HG03139 (cell line): ENCODE measurements around the gene ELFN2.

ENCODE experiments used
- ATAC-seq: cut with Tn5 transposase; IDR thresholded peaks from one replicate; pipeline ENCODE4 v1.9.1; 2021; ENCODE audit not compliant: unreplicated experiment

The ELFN2 gene

GRCh38 chr22:37358917-37359316 is 68.4 kb downstream of the ELFN2 start:
- ATAC-seq: no peak

- ATAC-seq: no peak
Observed at GRCh38 chr22:37358386-37358785, 68.9 kb downstream of the ELFN2 start.

- no peak for ATAC-seq
Observed at GRCh38 chr22:37357446-37358075, 69.7 kb downstream of the ELFN2 start.

- ATAC-seq: no peak
Observed at GRCh38 chr22:37356922-37357321, 70.4 kb downstream of the ELFN2 start.

GRCh38 chr22:37355174-37355573 is 72.1 kb downstream of the ELFN2 start:
- ATAC-seq: no peak

GRCh38 chr22:37354670-37355069 is 72.6 kb downstream of the ELFN2 start:
- ATAC-seq: no peak

- ATAC-seq: no peak
Observed at GRCh38 chr22:37354261-37354660, 73.0 kb downstream of the ELFN2 start.

- no peak for ATAC-seq
Observed at GRCh38 chr22:37353839-37354238, 73.4 kb downstream of the ELFN2 start.

GRCh38 chr22:37352481-37352880 is 74.8 kb downstream of the ELFN2 start:
- ATAC-seq: no peak

- no peak for ATAC-seq
Observed at GRCh38 chr22:37351232-37351631, 76.0 kb downstream of the ELFN2 start.

- no peak for ATAC-seq
Observed at GRCh38 chr22:37349043-37349814, 78.0 kb downstream of the ELFN2 start.

GRCh38 chr22:37346505-37346895 is 80.8 kb downstream of the ELFN2 start:
- ATAC-seq: no peak

- no peak for ATAC-seq
Observed at GRCh38 chr22:37345863-37346504, 81.3 kb downstream of the ELFN2 start.

GRCh38 chr22:37344735-37345449 is 82.4 kb downstream of the ELFN2 start:
- no peak for ATAC-seq

GRCh38 chr22:37343863-37344734 is 83.2 kb downstream of the ELFN2 start:
- no peak for ATAC-seq

GRCh38 chr22:37343348-37343747 is 83.9 kb downstream of the ELFN2 start:
- no peak for ATAC-seq

- ATAC-seq: no peak
Observed at GRCh38 chr22:37342065-37342464, 85.2 kb downstream of the ELFN2 start.

- no peak for ATAC-seq
Observed at GRCh38 chr22:37340331-37341262, 86.7 kb downstream of the ELFN2 start.

- ATAC-seq: no peak
Observed at GRCh38 chr22:37338539-37339246, 88.6 kb downstream of the ELFN2 start.
